Gastrocnemius medialis (tissue), 4 donors: ENCODE data around the gene THSD4.

Experiments used
- POLR2A ChIP-seq, 2 donors: fragments of 450-650 bp; IDR thresholded peaks; one replicate each; pipeline ENCODE4 v1.6.1; 2017; ENCODE audit warnings: antibody characterized with exemption in 2 of 2, mild to moderate bottlenecking in 2 of 2, moderate library complexity in 2 of 2
- TF ChIP-seq, protein P1 (sequence below), 5 experiments: fragments of 450-650 bp in 3 of 5; fragments of 200-600 bp in 2 of 5; sonication (generic) in 2 of 5; IDR thresholded peaks in 4 of 5; conservative IDR thresholded peaks in 1 of 5; 1 replicate in 4 of 5; 2 replicates in 1 of 5; pipeline ENCODE4 v1.5.1; 2016 to 2019; ENCODE audit warnings: antibody characterized with exemption in 5 of 5, mild to moderate bottlenecking in 3 of 5, moderate library complexity in 3 of 5

DNA sequence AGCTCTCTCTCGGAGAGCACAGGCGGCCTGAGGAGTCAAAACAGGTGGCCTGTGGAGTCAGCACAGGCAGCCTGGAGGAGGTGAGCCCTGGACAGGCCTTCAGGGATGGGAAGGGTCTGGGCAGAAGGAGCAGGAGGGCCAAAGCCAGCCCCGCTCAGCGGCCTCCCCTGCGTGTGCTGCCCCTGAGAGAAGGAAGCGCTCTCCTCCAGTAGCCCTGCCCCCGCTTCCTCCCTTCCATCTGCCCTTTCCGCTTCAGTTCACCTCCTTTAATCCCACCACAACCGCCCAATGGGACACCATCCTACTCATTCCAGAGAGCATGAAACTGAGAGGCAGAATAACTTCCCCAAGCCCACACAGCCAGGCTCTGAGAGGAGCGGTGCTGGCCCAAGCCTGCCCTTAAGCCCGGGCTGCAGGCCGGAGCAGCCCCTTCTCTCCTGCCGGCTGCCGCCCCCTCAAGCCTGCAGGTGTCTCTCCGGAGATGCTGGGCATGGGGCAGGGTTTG is 691.9 kb downstream of the THSD4 start:
- TF ChIP-seq, protein P1, sequence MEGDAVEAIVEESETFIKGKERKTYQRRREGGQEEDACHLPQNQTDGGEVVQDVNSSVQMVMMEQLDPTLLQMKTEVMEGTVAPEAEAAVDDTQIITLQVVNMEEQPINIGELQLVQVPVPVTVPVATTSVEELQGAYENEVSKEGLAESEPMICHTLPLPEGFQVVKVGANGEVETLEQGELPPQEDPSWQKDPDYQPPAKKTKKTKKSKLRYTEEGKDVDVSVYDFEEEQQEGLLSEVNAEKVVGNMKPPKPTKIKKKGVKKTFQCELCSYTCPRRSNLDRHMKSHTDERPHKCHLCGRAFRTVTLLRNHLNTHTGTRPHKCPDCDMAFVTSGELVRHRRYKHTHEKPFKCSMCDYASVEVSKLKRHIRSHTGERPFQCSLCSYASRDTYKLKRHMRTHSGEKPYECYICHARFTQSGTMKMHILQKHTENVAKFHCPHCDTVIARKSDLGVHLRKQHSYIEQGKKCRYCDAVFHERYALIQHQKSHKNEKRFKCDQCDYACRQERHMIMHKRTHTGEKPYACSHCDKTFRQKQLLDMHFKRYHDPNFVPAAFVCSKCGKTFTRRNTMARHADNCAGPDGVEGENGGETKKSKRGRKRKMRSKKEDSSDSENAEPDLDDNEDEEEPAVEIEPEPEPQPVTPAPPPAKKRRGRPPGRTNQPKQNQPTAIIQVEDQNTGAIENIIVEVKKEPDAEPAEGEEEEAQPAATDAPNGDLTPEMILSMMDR (IDR thresholded peaks at IDR 0.05 in 4 of 5, conservative IDR thresholded peaks at IDR 0.05 in 1 of 5): no peak
- no peak for TF ChIP-seq POLR2A (IDR thresholded peaks at IDR 0.05)
